ENCODE measurements around the gene MYRIP.
"Not testable (repeated sequence)": the region's sequence is repeated elsewhere in the genome, so short reads cannot be mapped to it uniquely, and the experiment has no call there.

MYRIP gene

GRCh38 chr3:40084424-40084823 is 275.0 kb downstream of the MYRIP start:
- DNase-seq, result not testable (repeated sequence)

GRCh38 chr3:40086890-40087883 is 277.8 kb downstream of the MYRIP start:
- DNase-seq, result no peak

DNA sequence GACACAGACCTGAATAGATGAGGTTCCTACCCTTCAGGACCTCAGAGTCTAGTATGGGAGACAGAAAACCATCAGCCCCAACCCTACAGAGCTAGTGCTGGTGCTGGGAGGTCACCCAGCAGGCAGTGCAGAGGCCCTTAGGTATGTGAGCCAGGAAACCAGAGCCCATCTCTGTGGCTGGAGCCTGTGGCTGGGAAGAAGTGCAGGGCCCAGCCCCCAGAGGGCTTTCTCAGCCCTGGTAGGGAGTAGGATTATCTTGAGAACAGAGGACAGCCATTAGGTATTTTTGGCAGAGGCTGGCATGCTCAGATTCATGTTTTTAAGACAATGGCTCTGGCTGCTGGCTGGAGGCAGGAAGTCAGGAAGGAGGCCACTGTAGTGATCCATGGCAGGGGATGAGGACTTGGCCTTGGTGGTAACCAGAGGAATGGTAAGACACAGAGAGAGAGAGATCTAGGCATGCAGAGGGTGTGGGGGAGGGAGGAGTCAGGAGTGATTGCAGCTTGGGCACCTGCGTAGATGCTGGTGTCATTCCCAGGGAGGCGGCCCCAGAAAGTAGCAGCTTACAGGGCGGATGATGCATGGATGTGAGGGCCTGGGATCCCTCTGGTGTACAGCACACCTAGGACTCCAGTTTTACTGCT is 279.2 kb downstream of the MYRIP start:
- DNase-seq, result no peak

GRCh38 chr3:40096661-40097111 is 287.3 kb downstream of the MYRIP start:
- peak in 6 of 14 donors; percentile 15 to 63 (median 54) for DNase-seq

GRCh38 chr3:40097131-40098117 is 288.0 kb downstream of the MYRIP start:
- DNase-seq, result no peak

- no peak for DNase-seq
These were observed 288.9 kb downstream of the MYRIP start for GRCh38 chr3:40098261-40098759.

DNA sequence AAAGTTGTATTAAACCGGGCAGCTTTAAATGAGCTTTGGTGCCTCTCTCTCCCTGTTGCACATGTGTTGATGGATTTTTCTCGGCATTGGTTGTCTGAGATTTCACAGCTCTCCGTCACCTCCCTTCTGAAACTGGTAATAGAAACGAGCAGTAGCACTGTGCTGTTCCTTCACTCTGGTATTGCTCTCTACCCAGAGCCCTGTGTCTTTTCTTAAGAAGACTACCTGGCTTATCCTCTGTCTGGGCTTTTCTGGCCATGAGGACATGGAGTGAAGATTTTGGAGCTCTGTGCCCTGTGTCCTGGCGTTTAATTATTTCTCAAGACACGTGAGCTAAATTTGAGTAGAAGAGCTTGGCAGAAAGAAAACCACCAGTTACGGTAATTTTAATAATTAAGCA is 290.5 kb downstream of the MYRIP start:
- no peak for DNase-seq

DNA sequence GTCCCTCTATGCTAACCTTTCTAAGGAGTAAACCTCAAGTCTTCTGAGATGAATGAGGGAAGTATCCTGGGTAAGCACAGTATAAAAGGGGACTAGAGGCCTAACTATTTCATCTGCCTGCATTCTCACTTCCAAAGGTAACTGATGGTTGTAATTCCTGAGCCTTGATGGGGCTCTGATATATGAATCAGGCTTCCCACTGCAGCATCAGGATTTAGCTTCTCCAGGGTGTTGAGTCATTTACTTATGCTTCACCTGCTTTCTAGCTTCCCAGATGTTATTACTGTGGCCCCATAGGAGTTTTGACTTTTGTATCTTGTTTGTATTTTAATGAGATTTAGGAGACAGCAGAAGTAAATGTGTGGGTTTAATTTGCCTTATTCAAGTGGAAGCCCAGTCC is 292.8 kb downstream of the MYRIP start:
- no peak for DNase-seq

- no peak for DNase-seq
These were observed 294.4 kb downstream of the MYRIP start for GRCh38 chr3:40103829-40104228.

- no peak for DNase-seq
These were observed 295.0 kb downstream of the MYRIP start for GRCh38 chr3:40104441-40104840.

DNA sequence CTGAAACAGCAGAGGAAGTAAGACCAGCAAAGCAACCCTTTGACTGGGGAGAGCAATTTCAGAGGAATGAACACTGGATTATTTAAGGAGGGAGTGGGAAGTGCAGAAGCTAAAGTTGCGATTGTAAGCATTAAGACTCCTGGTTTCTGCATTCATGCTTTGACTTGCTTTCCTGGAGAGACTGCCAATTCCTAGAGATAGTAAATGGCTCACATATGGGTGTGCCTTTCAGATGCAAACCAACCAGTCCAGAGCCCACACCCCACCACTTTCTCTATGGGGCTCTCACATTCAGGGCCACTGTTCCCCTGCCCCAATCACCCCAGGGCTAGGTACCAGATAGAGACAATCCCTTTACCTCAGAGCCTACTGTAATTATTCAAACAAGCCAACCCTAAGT is 299.2 kb downstream of the MYRIP start:
- DNase-seq, result no peak

- DNase-seq, result peak in 1 of 14 donors; percentile 6
These were observed 300.5 kb downstream of the MYRIP start for GRCh38 chr3:40109641-40110490.

DNA sequence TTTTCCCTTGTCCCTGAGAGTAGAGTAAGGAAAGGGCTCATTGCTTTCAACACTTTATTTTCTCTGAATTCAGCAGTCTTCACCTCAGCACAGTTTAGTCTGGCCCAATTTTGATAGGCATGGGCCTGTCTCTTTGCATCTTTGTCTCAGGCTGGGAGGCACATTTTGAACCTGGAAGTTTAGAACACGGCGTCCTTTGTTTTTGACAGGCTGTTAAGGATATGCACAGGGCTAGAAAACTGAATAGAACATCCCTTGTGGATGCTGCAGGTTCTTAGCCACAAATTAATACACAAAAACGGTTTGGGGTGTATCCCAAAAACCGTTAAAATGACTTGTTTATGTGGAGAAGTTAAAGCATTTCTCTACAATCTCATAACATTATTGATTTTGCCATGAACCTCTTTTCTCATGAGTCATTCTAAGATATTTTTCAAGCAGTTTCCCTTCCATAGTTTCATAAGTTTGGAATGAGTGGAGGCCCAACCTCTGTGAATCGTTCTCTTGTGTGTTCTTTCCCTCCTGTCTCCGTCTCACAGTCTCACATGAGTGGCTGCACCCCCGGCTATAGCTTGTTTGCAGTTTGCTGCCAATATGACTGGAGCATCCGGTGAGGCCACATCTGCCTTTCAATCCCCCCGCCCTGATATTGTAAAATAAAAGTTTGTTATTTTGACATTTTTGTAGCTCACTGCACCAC is 307.2 kb downstream of the MYRIP start:
- DNase-seq, result no peak

DNA sequence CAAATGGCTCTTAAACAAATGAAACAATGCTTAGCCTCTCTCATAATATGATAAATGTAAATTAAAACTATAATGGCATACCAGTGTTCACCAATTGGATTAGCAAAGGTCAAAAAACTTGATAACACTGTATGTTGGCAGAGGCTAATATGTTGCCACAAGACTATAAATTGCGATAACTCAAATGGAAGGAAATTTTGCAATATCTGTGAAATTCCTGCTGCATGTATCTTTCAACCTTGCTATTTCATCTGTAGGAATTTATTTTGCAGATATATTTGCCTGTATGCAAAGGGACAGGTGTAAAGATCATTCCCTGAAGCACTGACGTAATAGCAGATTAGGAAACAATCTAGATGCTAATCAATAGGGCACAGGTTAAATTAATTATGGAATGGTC is 308.7 kb downstream of the MYRIP start:
- no peak for DNase-seq

DNA sequence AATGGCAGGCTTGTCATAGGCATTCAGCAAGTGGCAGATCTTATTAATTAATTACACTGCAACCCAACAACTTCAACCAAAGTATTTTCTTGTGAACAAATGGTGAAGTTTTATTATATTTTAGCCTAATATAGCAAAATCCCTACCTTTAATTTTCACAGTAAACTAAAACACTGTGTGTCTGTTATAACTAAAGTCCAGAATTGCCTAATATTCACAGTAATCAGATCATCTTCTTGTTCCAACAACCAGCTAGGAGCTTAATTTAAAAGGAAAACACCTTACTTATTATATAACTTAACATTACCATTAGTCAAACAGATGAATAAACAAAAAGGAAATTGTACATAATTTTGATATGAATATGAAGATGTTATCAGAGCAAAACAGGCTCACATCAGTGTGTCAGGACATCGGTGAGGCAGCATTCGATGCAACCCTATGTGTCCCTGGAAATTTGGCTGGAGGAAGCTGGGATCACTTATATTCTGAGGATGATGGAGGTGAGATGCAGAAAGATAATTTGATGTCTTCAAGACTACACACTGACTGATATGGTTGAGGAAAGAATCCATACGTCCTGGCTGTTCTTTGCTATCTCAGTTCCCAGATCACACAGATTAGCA is 310.8 kb downstream of the MYRIP start:
- no peak for DNase-seq

GRCh38 chr3:40120806-40121205 is 311.4 kb downstream of the MYRIP start:
- DNase-seq, result peak in 2 of 14 donors; percentile 9 to 17

GRCh38 chr3:40124918-40125317 is 315.5 kb downstream of the MYRIP start:
- no peak for DNase-seq

DNA sequence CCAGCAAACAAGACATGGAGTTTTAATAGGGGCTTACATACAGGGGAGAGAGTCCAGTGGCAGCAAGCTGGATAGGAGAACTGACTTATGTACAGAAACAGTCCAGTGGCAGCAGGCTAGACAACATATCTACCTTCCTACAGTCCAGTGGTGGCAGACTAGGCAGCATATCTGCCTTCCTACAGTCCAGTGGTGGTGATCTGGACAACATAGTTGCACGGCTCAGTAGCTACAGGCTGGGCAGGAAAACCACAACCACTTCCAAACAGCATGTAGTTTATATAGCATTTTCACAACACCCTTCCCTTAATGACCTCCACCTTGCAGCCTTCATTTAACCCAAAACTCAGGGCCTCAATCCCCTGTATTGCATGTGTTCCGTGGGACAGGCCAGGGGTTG is 318.8 kb downstream of the MYRIP start:
- DNase-seq, result no peak

GRCh38 chr3:40129510-40129909 is 320.1 kb downstream of the MYRIP start:
- DNase-seq, result peak in 1 of 14 donors; percentile 19

DNA sequence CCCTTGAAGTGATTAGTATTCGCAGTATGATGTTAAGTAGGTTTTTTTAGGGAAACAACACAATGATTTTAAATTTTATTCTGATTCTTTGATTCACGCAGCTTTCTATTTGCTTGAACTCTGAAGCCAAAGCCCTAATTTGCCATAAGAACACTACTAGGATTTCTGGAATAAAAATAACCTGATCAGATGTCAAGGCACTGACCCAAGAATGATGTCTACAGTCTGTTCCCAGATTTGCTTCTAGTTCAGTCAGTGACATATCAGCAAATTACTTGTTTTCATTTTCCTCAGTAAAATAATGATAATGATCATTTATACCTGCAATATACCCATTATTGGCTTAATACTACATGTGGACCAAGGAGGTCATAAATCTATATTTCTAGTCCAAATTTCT is 320.6 kb downstream of the MYRIP start:
- DNase-seq, result peak in 1 of 14 donors; percentile 51
